ENCODE measurements around the gene KIF16B. TPM values are rescaled to one million over a fixed set of nuclear protein-coding genes. Genes with fewer than 3 reads are reported as not detected.

Gene KIF16B
- total and polyA plus RNA-seq, 8 donors = 5.0 to 59.8 (median 24.2) TPM

GRCh38 chr20:16505894-16506293, 67.4 kb downstream of the KIF16B start:
- TF ChIP-seq EP300 (IDR thresholded peaks at IDR 0.05) = no peak
- WGBS, 5 donors = 87 to 97% (median 90%) methylated on average over 8 of the region's 8 CpGs
- DNase-seq = no peak
- H3K27me3 ChIP-seq = no peaks in the 10 kb centered on the region
- intact Hi-C loops (cut with DNase I; ENCODE audit: low total_unique reads) = no loop called here
- H3K4me3 ChIP-seq = no peak overlapping the region
- peaks cover 30 to 82% (median 75%) of the 10 kb centered on the region in 4 donors for H3K36me3 ChIP-seq
- no peaks in the 10 kb centered on the region for H3K9me3 ChIP-seq
- H3K27ac ChIP-seq = no peak overlapping the region
- no peaks in the 10 kb centered on the region for H3K4me1 ChIP-seq

GRCh38 chr20:16501301-16501700, 71.9 kb downstream of the KIF16B start:
- intact Hi-C loops (cut with DNase I; ENCODE audit: low total_unique reads) = no loop called here
- no peak for DNase-seq
- TF ChIP-seq POLR2A (IDR thresholded peaks at IDR 0.05) (no peak), POLR2AphosphoS5 (IDR thresholded peaks at IDR 0.05) (no peak), CTCF (IDR thresholded peaks at IDR 0.05) (no peak), EP300 (IDR thresholded peaks at IDR 0.05) (no peak)
- no peak overlapping the region for H3K27ac ChIP-seq
- no peaks in the 10 kb centered on the region for H3K4me1 ChIP-seq
- H3K9me3 ChIP-seq = no peaks in the 10 kb centered on the region
- no peaks in the 10 kb centered on the region for H3K27me3 ChIP-seq
- H3K4me3 ChIP-seq = no peak overlapping the region
- WGBS, 5 donors = 76 to 84% (median 80%) methylated on average over 2 of the region's 2 CpGs
- peaks cover 8 to 64% (median 53%) of the 10 kb centered on the region in 4 donors for H3K36me3 ChIP-seq

GRCh38 chr20:16500197-16500596, 73.1 kb downstream of the KIF16B start:
- Histone ChIP-seq H3K36me3 (peaks cover 0 to 64% (median 51%) of the 10 kb centered on the region in 4 donors), H3K27me3 (no peaks in the 10 kb centered on the region), H3K9me3 (no peaks in the 10 kb centered on the region), H3K4me1 (no peaks in the 10 kb centered on the region), H3K4me3 (no peak overlapping the region), H3K27ac (no peak overlapping the region)
- intact Hi-C loops (cut with DNase I; ENCODE audit: low total_unique reads) = no loop called here
- WGBS, 5 donors = 88 to 95% (median 94%) methylated on average over 3 of the region's 3 CpGs
- no peak for DNase-seq
- no peak for TF ChIP-seq POLR2AphosphoS5 (IDR thresholded peaks at IDR 0.05)
- no peak for TF ChIP-seq POLR2A (IDR thresholded peaks at IDR 0.05)
- no peak for TF ChIP-seq CTCF (IDR thresholded peaks at IDR 0.05)
- no peak for TF ChIP-seq EP300 (IDR thresholded peaks at IDR 0.05)

- Histone ChIP-seq H3K27me3 (no peaks in the 10 kb centered on the region), H3K36me3 (peaks cover 0 to 56% (median 42%) of the 10 kb centered on the region in 4 donors), H3K9me3 (no peaks in the 10 kb centered on the region), H3K27ac (no peak overlapping the region), H3K4me3 (no peak overlapping the region), H3K4me1 (no peaks in the 10 kb centered on the region)
- intact Hi-C loops (cut with DNase I; ENCODE audit: low total_unique reads) = no loop called here
- no peak for DNase-seq
- TF ChIP-seq POLR2AphosphoS5 (IDR thresholded peaks at IDR 0.05) = no peak
- TF ChIP-seq EP300 (IDR thresholded peaks at IDR 0.05) = no peak
- no peak for TF ChIP-seq POLR2A (IDR thresholded peaks at IDR 0.05)
- no peak for TF ChIP-seq CTCF (IDR thresholded peaks at IDR 0.05)
- WGBS, 5 donors = 88 to 95% (median 91%) methylated on average over 10 of the region's 10 CpGs
Measured at GRCh38 chr20:16498526-16499253, 74.6 kb downstream of the KIF16B start.

GRCh38 chr20:16497896-16498295, 75.4 kb downstream of the KIF16B start:
- TF ChIP-seq POLR2AphosphoS5 (IDR thresholded peaks at IDR 0.05) = no peak
- TF ChIP-seq EP300 (IDR thresholded peaks at IDR 0.05) = no peak
- no peak for TF ChIP-seq POLR2A (IDR thresholded peaks at IDR 0.05)
- no peak for TF ChIP-seq CTCF (IDR thresholded peaks at IDR 0.05)
- Histone ChIP-seq H3K27me3 (no peaks in the 10 kb centered on the region), H3K36me3 (peaks cover 0 to 56% (median 42%) of the 10 kb centered on the region in 4 donors), H3K4me3 (no peak overlapping the region), H3K4me1 (no peaks in the 10 kb centered on the region), H3K27ac (no peak overlapping the region), H3K9me3 (no peaks in the 10 kb centered on the region)
- 90 to 93% (median 92%) methylated on average over 6 of the region's 6 CpGs for WGBS, 5 donors
- no peak for DNase-seq
- intact Hi-C loops (cut with DNase I; ENCODE audit: low total_unique reads) = no loop called here

Data from stomach (tissue), 9 donors.